Spleen (tissue), 11 donors: ENCODE results near the gene IQSEC3. TPM values are rescaled to one million over a fixed set of nuclear protein-coding genes. Genes with fewer than 3 reads are reported as not detected.

Experiments
- DNase-seq: peaks from one replicate; pipeline ENCODE4 v3.0.0-alpha.2; 2020
- H3K27ac ChIP-seq, 8 donors: fragments of 200-600 bp; sonication (generic) in 7 of 8; 1 replicate in 4 of 8; 2 replicates in 4 of 8; pipeline versions ENCODE4 v1.5.0 to v1.8.0; 2016 to 2021; ENCODE audit warnings: inconsistent platforms in 4 of 8, mild to moderate bottlenecking in 4 of 8, moderate library complexity in 1 of 8
- H3K27me3 ChIP-seq, 7 donors: fragments of 200-600 bp; sonication (generic) in 6 of 7; replicated peaks in 1 of 7; 1 replicate in 4 of 7; 2 replicates in 3 of 7; pipeline versions ENCODE4 v1.5.0 to v1.8.0; 2016 to 2021; ENCODE audit warnings: inconsistent platforms in 3 of 7, mild to moderate bottlenecking in 1 of 7
- H3K36me3 ChIP-seq, 6 donors: fragments of 200-600 bp; sonication (generic) in 5 of 6; 1 replicate in 4 of 6; 2 replicates in 2 of 6; pipeline versions ENCODE4 v1.5.0 to v1.8.0; 2016 to 2021; ENCODE audit warnings: inconsistent platforms in 2 of 6
- H3K4me1 ChIP-seq, 6 donors: fragments of 200-600 bp; sonication (generic) in 5 of 6; 1 replicate in 3 of 6; 2 replicates in 3 of 6; pipeline versions ENCODE4 v1.5.0 to v1.8.0; 2016 to 2021; ENCODE audit warnings: inconsistent platforms in 3 of 6
- H3K4me3 ChIP-seq, 8 donors: fragments of 200-600 bp; sonication (generic) in 7 of 8; 1 replicate in 4 of 8; 2 replicates in 4 of 8; pipeline versions ENCODE4 v1.5.0 to v1.8.0; 2016 to 2021; ENCODE audit warnings: inconsistent platforms in 4 of 8, mild to moderate bottlenecking in 4 of 8, moderate library complexity in 2 of 8
- H3K9me3 ChIP-seq, 8 donors: fragments of 200-600 bp; sonication (generic) in 7 of 8; 1 replicate in 4 of 8; 2 replicates in 4 of 8; pipeline versions ENCODE4 v1.5.0 to v1.8.0; 2016 to 2021; ENCODE audit warnings: inconsistent platforms in 4 of 8
- CTCF ChIP-seq, 11 experiments: fragments of 200-600 bp in 7 of 11; fragments of 450-650 bp in 4 of 11; sonication (generic) in 4 of 11; IDR thresholded peaks in 8 of 11; conservative IDR thresholded peaks in 3 of 11; 1 replicate in 7 of 11; 2 replicates in 4 of 11; pipeline versions ENCODE4 v1.4.0 to v1.8.0; 2016 to 2021; ENCODE audit warnings: antibody characterized with exemption in 11 of 11, inconsistent platforms in 4 of 11, mild to moderate bottlenecking in 1 of 11
- POLR2A ChIP-seq, 3 donors: fragments of 450-650 bp; IDR thresholded peaks; one replicate each; pipeline ENCODE4 v1.5.1; 2017; ENCODE audit warnings: antibody characterized with exemption in 3 of 3, mild to moderate bottlenecking in 1 of 3
- POLR2AphosphoS5 ChIP-seq, 3 donors: sonication (generic); formaldehyde crosslinking; IDR thresholded peaks; one replicate each; pipeline ENCODE4 v1.5.1; 2017; ENCODE audit warnings: antibody characterized with exemption in 3 of 3
- WGBS, 5 donors: extraction: QIAGEN DNeasy Blood & Tissue Kit in 3 of 5; methylation state at CpG; one replicate each; pipeline versions ENCODE4 v1.1.5 to v1.1.7; 2013 to 2018; 5-methylcytosine and 5-hydroxymethylcytosine counted together
- intact Hi-C: fragments of 100-400 bp; cut with DNase I; formaldehyde crosslinking; loops from one replicate; pipeline ENCODE4 v1.15.0; 2023; ENCODE audit warnings: low total_unique reads
- polyA plus RNA-seq, 3 donors: library from polyadenylated mRNA; stranded (reverse); fragments of 200-250 nt; gene quantifications; one replicate each; pipeline ENCODE4 v1.2.1, GENCODE V29; 2013
- total RNA-seq, 7 donors: library from RNA; depleted of rRNA in 3 of 7; stranded (reverse); fragments of >200 nt in 3 of 7; fragmentation: NEBNext Ultra II Directional in 4 of 7; extraction: Animal tissue kit (Norgen Biotek cat#: 25700) in 4 of 7; gene quantifications; one replicate each; pipeline versions ENCODE4 v1.1.0 to v1.2.1, GENCODE V29; 2016 to 2021
- donor health status: healthy with polysubstance abuse.
- donor health status: DM: no; HTN: no; CAD: no; lungs with moderate emphysema.
- donor health status: DM: no; HTN: no; CAD: no.
- donor health status: Bipolar disorder and iron deficiency.
- donor health status: healthy.
- donor health status: DM: no; HTN: no; CAD: no.
- donor health status: DM: yes; HTN: yes; CAD: no.

IQSEC3 gene
- total and polyA plus RNA-seq, 10 donors: 0.20 to 1.6 (median 0.52) TPM; not detected in 1

GRCh38 chr12:220946-221550, 154.5 kb downstream of the IQSEC3 start:
- H3K27ac ChIP-seq: no peak overlapping the region
- no peaks in the 10 kb centered on the region for H3K36me3 ChIP-seq
- WGBS, 5 donors: 92 to 94% (median 92%) methylated on average over 17 to 19 of the region's 19 CpGs
- intact Hi-C loops: no loop called here
- H3K4me3 ChIP-seq: no peak overlapping the region
- DNase-seq: peak; percentile 66
- TF ChIP-seq CTCF (IDR thresholded peaks at IDR 0.05 in 8 of 11, conservative IDR thresholded peaks at IDR 0.05 in 3 of 11) (no peak), POLR2AphosphoS5 (IDR thresholded peaks at IDR 0.05) (no peak), POLR2A (IDR thresholded peaks at IDR 0.05) (no peak)
- no peaks in the 10 kb centered on the region for H3K9me3 ChIP-seq
- H3K27me3 ChIP-seq: peaks cover 0 to 36% (median 0%) of the 10 kb centered on the region in 7 donors
- peaks cover 0 to 7% (median 0%) of the 10 kb centered on the region in 6 donors for H3K4me1 ChIP-seq

GRCh38 chr12:221736-222135, 155.2 kb downstream of the IQSEC3 start:
- Histone ChIP-seq H3K27me3 (peaks cover 0 to 36% (median 0%) of the 10 kb centered on the region in 7 donors), H3K27ac (no peak overlapping the region), H3K36me3 (no peaks in the 10 kb centered on the region), H3K4me1 (peaks cover 0 to 7% (median 0%) of the 10 kb centered on the region in 6 donors), H3K4me3 (no peak overlapping the region), H3K9me3 (no peaks in the 10 kb centered on the region)
- DNase-seq: no peak
- TF ChIP-seq POLR2A (IDR thresholded peaks at IDR 0.05) (no peak), POLR2AphosphoS5 (IDR thresholded peaks at IDR 0.05) (no peak), CTCF (IDR thresholded peaks at IDR 0.05 in 8 of 11, conservative IDR thresholded peaks at IDR 0.05 in 3 of 11) (no peak)
- 75 to 85% (median 83%) methylated on average over 5 to 6 of the region's 6 CpGs for WGBS, 5 donors
- intact Hi-C loops: no loop called here

- Histone ChIP-seq H3K36me3 (no peaks in the 10 kb centered on the region), H3K27ac (no peak overlapping the region), H3K4me3 (no peak overlapping the region), H3K9me3 (no peaks in the 10 kb centered on the region), H3K27me3 (peaks cover 0 to 29% (median 0%) of the 10 kb centered on the region in 7 donors), H3K4me1 (peaks cover 0 to 7% (median 0%) of the 10 kb centered on the region in 6 donors)
- WGBS, 5 donors: 75 to 89% (median 80%) methylated on average over 8 to 11 of the region's 11 CpGs
- intact Hi-C loops: no loop called here
- DNase-seq: no peak
- TF ChIP-seq POLR2A (IDR thresholded peaks at IDR 0.05): no peak
Measured at GRCh38 chr12:223841-224240, 157.3 kb downstream of the IQSEC3 start.

GRCh38 chr12:224330-224729, 157.8 kb downstream of the IQSEC3 start:
- H3K4me1 ChIP-seq: peaks cover 0 to 7% (median 0%) of the 10 kb centered on the region in 6 donors
- H3K4me3 ChIP-seq: no peak overlapping the region
- DNase-seq: no peak
- no peaks in the 10 kb centered on the region for H3K9me3 ChIP-seq
- no peaks in the 10 kb centered on the region for H3K36me3 ChIP-seq
- H3K27me3 ChIP-seq: peaks cover 0 to 24% (median 0%) of the 10 kb centered on the region in 7 donors
- intact Hi-C loops: no loop called here
- no peak for TF ChIP-seq POLR2AphosphoS5 (IDR thresholded peaks at IDR 0.05)
- TF ChIP-seq CTCF (IDR thresholded peaks at IDR 0.05 in 8 of 11, conservative IDR thresholded peaks at IDR 0.05 in 3 of 11): no peak
- TF ChIP-seq POLR2A (IDR thresholded peaks at IDR 0.05): no peak
- H3K27ac ChIP-seq: no peak overlapping the region
- WGBS, 5 donors: 85 to 92% (median 87%) methylated on average over 9 of the region's 9 CpGs
